Fibroblast of lung (primary cell): ENCODE data around the gene EIF2S3.

Source experiments
- EZH2 ChIP-seq: IDR thresholded peaks from 2 replicates; pipeline ENCODE4 v1.5.1; 2012; ENCODE audit warnings: low read length, control low read depth, mild to moderate bottlenecking; ENCODE audit errors: missing control alignments
- TF ChIP-seq, protein P1 (sequence below), 2 donors: IDR thresholded peaks in 1 of 2; conservative IDR thresholded peaks in 1 of 2; 1 replicate in 1 of 2; 2 replicates in 1 of 2; pipeline ENCODE4 v1.5.1; 2011 to 2012; ENCODE audit warnings: low read length in 2 of 2, control low read depth in 1 of 2, inconsistent platforms in 1 of 2, low read depth in 1 of 2, mild to moderate bottlenecking in 1 of 2

GRCh38 chrX:24020306-24020876 is 34.4 kb upstream of the EIF2S3 start:
- TF ChIP-seq, protein P1, sequence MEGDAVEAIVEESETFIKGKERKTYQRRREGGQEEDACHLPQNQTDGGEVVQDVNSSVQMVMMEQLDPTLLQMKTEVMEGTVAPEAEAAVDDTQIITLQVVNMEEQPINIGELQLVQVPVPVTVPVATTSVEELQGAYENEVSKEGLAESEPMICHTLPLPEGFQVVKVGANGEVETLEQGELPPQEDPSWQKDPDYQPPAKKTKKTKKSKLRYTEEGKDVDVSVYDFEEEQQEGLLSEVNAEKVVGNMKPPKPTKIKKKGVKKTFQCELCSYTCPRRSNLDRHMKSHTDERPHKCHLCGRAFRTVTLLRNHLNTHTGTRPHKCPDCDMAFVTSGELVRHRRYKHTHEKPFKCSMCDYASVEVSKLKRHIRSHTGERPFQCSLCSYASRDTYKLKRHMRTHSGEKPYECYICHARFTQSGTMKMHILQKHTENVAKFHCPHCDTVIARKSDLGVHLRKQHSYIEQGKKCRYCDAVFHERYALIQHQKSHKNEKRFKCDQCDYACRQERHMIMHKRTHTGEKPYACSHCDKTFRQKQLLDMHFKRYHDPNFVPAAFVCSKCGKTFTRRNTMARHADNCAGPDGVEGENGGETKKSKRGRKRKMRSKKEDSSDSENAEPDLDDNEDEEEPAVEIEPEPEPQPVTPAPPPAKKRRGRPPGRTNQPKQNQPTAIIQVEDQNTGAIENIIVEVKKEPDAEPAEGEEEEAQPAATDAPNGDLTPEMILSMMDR (conservative IDR thresholded peaks at IDR 0.05 in 1 of 2, IDR thresholded peaks at IDR 0.05 in 1 of 2; ENCODE audit: low read depth in 1 of 2, low read length in 2 of 2): no peak
- no peak for TF ChIP-seq EZH2
